Inferior parietal cortex (tissue), 1 donor: Measurements from ENCODE around the gene STARD6.
"Not testable (repeated sequence)": the region's sequence is repeated elsewhere in the genome, so short reads cannot be mapped to it uniquely, and the experiment has no call there.

Experiments used
- DNase-seq: peaks from one replicate; pipeline ENCODE4 v3.0.0-alpha.2; 2016; ENCODE audit errors: extremely low spot score

The STARD6 gene

GRCh38 chr18:54338230-54338629 is 19.4 kb downstream of the STARD6 start:
- DNase-seq, result no peak

GRCh38 chr18:54335638-54336173 is 22.0 kb downstream of the STARD6 start:
- DNase-seq, result no peak

DNA sequence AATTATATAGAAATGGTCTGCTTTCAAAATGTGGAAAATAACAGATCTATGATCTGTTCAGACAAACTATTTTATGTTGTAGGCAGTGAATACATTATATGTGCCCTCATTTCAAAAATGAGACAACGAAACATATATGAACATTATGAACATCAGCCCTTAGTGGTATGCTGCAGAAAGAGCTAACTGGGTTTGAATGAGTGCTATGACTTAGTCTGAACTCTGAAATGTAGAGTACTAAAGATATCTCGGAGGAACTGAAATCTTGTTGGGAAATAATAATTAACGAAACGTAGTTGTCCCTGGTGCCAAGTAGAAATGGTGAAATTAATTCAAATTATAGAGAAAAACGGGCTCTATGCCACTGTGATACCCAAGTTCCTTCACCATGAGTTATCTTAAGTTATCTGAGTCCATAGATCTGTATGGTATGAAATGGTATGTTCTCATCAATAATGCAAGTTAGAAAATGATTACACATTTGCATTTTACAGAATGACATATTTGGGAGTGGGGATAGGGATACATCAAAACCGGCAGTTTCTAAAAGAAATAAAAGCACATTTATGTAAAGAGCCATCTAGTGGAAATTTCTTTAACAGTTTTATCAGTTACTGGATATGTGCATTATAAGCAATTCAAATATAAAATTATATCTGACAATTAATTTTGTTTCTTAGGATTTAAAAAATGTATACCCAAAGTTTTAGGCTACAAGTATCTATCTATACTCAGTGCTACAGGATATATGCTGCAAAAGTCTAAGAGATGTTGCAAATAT is 26.7 kb downstream of the STARD6 start:
- DNase-seq, result peak; percentile 9

- no peak for DNase-seq
These were observed 27.9 kb downstream of the STARD6 start for GRCh38 chr18:54329787-54330186.

DNA sequence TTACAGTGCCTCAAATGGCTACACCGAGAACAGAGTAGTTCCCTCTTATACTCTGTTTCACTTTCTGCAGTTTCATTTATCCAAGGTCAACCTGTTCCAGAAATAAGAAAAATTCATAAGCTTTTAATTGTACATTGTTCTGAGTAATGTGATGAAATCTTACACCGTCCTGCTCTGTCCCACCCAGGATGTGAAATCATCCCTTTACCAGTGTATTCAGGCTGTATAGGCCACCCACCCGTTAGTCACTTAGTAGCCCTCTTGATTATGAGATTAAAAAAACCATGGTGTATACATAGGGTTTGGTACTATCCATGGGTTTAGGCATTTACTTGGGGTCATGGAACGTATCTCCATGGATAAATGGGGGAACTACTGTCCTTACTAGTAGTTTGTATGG is 29.8 kb downstream of the STARD6 start:
- DNase-seq, result no peak

- DNase-seq, result no peak
These were observed 33.7 kb downstream of the STARD6 start for GRCh38 chr18:54323970-54324369.

- no peak for DNase-seq
These were observed 34.1 kb downstream of the STARD6 start for GRCh38 chr18:54323561-54323960.

GRCh38 chr18:54316071-54316820 is 41.4 kb downstream of the STARD6 start:
- no peak for DNase-seq

GRCh38 chr18:54309564-54309963 is 48.1 kb downstream of the STARD6 start:
- DNase-seq, result not testable (repeated sequence)

DNA sequence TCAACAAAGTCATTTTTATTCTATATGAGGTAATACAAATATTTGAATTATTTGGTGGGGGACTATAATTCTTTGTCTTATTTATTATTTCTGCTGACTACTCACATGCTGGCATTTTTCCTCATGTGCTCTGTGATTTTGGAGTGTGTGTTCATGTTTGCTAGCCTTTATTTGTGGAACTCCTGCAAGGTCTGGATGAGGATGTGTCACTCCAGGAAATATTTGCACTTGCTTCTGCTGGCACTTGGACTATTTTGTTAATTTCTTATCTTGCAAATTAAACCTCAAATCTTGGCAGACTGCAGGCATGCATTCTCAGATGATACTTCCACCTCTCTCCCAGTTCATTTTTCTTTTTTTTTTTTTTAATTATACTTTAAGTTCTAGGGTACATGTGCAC is 54.2 kb downstream of the STARD6 start:
- DNase-seq, result no peak

GRCh38 chr18:54298991-54299390 is 58.7 kb downstream of the STARD6 start:
- DNase-seq, result not testable (repeated sequence)

DNA sequence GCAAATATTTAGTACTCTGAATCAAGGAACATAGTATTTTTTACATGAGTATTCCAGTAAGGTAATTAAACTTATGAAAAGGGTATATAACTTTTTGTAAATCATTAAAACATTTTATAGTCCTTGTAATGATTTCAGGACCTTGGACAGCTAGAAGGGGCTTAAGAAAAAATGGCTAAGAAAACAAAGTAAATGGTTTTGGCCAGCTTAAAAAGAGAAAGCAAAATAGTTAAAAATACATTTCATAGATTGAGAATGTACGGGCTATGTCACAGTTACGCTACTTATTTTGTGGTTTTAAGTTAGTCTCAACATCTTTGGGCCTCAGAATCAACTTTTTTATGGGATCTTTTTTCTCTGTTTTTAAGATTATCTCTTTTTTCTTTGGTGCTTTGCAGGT is 61.6 kb downstream of the STARD6 start:
- DNase-seq, result no peak

DNA sequence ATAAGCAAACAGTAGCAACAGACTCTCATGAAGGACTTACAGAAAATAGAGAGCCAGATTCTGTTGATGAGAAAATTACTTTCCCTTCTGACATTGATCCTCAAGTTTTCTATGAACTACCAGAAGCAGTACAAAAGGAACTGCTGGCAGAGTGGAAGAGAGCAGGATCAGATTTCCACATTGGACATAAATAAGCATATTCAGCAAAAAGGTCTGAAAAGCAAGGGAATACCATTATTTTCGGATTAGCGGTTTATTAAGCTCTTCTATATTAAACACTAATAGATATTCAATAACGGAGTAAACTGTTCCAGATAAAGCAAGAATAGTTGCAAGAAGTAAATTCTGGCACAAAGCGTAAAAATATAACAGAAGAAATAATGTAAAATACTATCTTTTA is 63.4 kb downstream of the STARD6 start:
- no peak for DNase-seq

DNA sequence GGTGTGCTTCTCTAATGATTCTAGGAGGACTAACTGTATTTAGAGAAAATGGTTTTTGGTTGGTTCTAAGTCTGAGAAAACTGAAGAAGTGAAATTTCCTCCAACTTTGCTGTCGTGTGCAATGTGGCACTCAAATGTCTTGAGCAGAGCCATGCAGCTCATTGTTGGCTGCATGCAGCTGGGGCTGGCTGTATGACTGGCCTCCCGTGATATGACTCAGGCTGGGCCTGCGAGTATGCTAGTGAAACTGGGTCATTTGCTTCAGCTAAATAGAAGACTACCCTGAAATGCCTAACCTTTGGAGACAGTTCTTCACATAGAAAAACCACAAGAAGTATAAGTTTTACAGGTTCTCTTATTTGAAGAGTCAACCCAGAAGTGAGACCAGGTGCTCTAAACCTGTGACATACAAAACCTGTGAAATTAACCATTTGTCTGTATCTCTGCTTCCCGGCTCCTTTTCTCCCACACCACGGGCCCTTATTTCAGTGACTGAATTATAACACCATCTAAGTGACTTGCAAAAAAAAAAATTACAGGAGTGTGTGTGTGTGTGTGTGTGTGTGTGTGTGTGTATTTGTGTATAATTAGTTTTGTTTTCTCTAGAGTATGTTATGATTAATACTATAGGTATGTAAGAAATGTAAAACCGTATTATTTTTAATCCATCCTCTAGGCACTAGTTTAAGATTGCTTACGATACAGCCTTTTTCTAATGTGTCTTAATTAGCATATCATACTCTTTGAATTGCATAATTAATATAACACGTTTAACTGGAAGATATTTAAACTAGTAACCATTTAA is 72.5 kb downstream of the STARD6 start:
- no peak for DNase-seq

DNA sequence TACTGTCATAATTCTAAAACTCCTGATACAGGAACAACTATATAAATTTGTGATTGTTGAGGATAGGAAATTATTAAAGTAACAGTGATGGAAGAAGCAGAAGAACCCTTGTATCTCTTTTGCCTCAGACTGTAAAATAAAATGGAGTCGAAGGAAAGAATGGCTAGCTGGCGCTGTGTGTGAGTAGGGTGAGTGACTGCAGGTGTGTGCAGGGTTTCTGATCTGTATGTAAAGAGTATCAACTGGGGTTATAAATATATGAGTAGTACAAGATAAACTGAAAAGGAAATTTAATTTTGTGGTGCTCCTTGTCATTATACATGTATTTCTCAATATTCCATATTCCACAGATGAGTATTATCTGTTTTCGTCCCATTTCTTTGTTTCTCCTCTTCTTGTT is 73.1 kb downstream of the STARD6 start:
- no peak for DNase-seq

- no peak for DNase-seq
These were observed 77.5 kb downstream of the STARD6 start for GRCh38 chr18:54280220-54280569.

GRCh38 chr18:54279477-54280219 is 78.0 kb downstream of the STARD6 start:
- DNase-seq, result no peak

GRCh38 chr18:54278615-54279014 is 79.0 kb downstream of the STARD6 start:
- DNase-seq, result no peak

DNA sequence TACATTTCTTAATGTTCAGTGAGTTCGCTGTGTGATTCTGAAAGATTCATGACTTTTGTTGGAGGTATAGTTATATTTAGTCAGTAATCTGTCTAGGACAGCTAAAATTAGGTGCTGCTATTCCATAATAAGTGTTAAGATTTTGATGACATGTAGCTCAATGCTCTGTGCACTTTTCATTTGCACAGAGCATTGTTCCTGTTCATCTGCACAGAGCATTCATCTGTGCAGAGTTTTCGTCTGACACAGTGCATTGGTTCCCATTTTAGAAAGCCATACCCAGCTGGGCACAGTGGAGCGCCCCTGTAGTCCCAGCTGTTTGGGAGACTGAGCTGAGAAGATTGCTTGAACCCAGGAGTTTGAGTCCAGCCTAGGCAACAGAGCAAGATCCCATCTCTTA is 79.8 kb downstream of the STARD6 start:
- no peak for DNase-seq
